Transverse colon (tissue), 3 donors: ENCODE results near the gene UBAC2.

Source experiments
- EP300 ChIP-seq: sonication (generic); formaldehyde crosslinking; IDR thresholded peaks from one replicate; pipeline ENCODE4 v1.6.1; 2017; ENCODE audit warnings: antibody characterized with exemption, low read depth
- POLR2A ChIP-seq: fragments of 450-650 bp; IDR thresholded peaks from one replicate; pipeline ENCODE4 v1.6.1; 2016; ENCODE audit warnings: antibody characterized with exemption, mild to moderate bottlenecking, moderate library complexity
- TF ChIP-seq, protein P1 (sequence below), 5 experiments: fragments of 200-600 bp in 3 of 5; fragments of 450-650 bp in 2 of 5; sonication (generic) in 3 of 5; IDR thresholded peaks; 1 replicate in 2 of 5; 2 replicates in 3 of 5; pipeline ENCODE4 v1.5.1; 2016 to 2017; ENCODE audit warnings: antibody characterized with exemption in 5 of 5, inconsistent platforms in 3 of 5, mild to moderate bottlenecking in 2 of 5, moderate library complexity in 1 of 5

GRCh38 chr13:99294198-99294597, 93.5 kb downstream of the UBAC2 start:
- TF ChIP-seq POLR2A (no peak), EP300 (no peak)
- TF ChIP-seq, protein P1, sequence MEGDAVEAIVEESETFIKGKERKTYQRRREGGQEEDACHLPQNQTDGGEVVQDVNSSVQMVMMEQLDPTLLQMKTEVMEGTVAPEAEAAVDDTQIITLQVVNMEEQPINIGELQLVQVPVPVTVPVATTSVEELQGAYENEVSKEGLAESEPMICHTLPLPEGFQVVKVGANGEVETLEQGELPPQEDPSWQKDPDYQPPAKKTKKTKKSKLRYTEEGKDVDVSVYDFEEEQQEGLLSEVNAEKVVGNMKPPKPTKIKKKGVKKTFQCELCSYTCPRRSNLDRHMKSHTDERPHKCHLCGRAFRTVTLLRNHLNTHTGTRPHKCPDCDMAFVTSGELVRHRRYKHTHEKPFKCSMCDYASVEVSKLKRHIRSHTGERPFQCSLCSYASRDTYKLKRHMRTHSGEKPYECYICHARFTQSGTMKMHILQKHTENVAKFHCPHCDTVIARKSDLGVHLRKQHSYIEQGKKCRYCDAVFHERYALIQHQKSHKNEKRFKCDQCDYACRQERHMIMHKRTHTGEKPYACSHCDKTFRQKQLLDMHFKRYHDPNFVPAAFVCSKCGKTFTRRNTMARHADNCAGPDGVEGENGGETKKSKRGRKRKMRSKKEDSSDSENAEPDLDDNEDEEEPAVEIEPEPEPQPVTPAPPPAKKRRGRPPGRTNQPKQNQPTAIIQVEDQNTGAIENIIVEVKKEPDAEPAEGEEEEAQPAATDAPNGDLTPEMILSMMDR (IDR thresholded peaks at IDR 0.05): no peak
